HepG2 (cell line): ENCODE results near the gene PHKB. TPM values are rescaled to one million over a fixed set of nuclear protein-coding genes. Genes with fewer than 3 reads are reported as not detected.

Experiments used
- AKAP8 ChIP-seq: sonication (generic); formaldehyde crosslinking; IDR thresholded peaks from 2 replicates; pipeline ENCODE4 v1.5.1; 2020; ENCODE audit warnings: mild to moderate bottlenecking, missing genetic modification reagents
- BATF2 ChIP-seq: sonication (generic); formaldehyde crosslinking; IDR thresholded peaks from 2 replicates; pipeline ENCODE4 v1.8.0; 2022; ENCODE audit warnings: mild to moderate bottlenecking, missing genetic modification reagents, moderate library complexity
- BCL3 ChIP-seq: sonication (generic); formaldehyde crosslinking; IDR thresholded peaks from 2 replicates; pipeline ENCODE4 v1.5.1; 2020; ENCODE audit warnings: mild to moderate bottlenecking, missing genetic modification reagents, moderate library complexity
- CREB3 ChIP-seq: sonication (generic); formaldehyde crosslinking; IDR thresholded peaks from 2 replicates; pipeline ENCODE4 v1.5.0; 2020; ENCODE audit warnings: missing genetic modification reagents
- ESRRA ChIP-seq: sonication (generic); formaldehyde crosslinking; IDR thresholded peaks from 2 replicates; pipeline ENCODE4 v1.5.1; 2020; ENCODE audit warnings: mild to moderate bottlenecking, low read depth, missing genetic modification reagents
- HMGXB3 ChIP-seq: sonication (generic); formaldehyde crosslinking; IDR thresholded peaks from 2 replicates; pipeline ENCODE4 v1.4.0; 2020; ENCODE audit warnings: missing genetic modification reagents, borderline replicate concordance
- KDM6A ChIP-seq: IDR thresholded peaks from 2 replicates; pipeline ENCODE4 v1.6.1; 2016; ENCODE audit warnings: low read depth
- MED1 ChIP-seq: sonication (generic); formaldehyde crosslinking; IDR thresholded peaks from 2 replicates; pipeline ENCODE4 v1.4.0; 2020; ENCODE audit warnings: missing genetic modification reagents
- NFATC3 ChIP-seq: sonication (generic); formaldehyde crosslinking; IDR thresholded peaks from 2 replicates; pipeline ENCODE4 v1.5.1; 2020; ENCODE audit warnings: mild to moderate bottlenecking, missing genetic modification reagents
- POLR2G ChIP-seq: fragments of 200-400 bp; formaldehyde crosslinking; IDR thresholded peaks from 2 replicates; pipeline ENCODE4 v1.6.1; 2018; ENCODE audit warnings: mild to moderate bottlenecking, low read depth, low read length, moderate library complexity
- SKI ChIP-seq: fragments of 450-650 bp; IDR thresholded peaks from one replicate; pipeline ENCODE4 v1.6.1; 2018; ENCODE audit warnings: mild to moderate bottlenecking; ENCODE audit not compliant: partially characterized antibody
- TSC22D2 ChIP-seq: sonication (generic); formaldehyde crosslinking; IDR thresholded peaks from 2 replicates; pipeline ENCODE4 v1.5.1; 2020; ENCODE audit warnings: missing genetic modification reagents, mild to moderate bottlenecking, borderline replicate concordance
- ZKSCAN5 ChIP-seq: sonication (generic); formaldehyde crosslinking; IDR thresholded peaks from 2 replicates; pipeline ENCODE4 v1.5.1; 2020; ENCODE audit warnings: mild to moderate bottlenecking, missing genetic modification reagents
- ZNF180 ChIP-seq: sonication (generic); formaldehyde crosslinking; IDR thresholded peaks from 2 replicates; pipeline ENCODE4 v1.4.0; 2020; ENCODE audit warnings: low read depth, missing genetic modification reagents, borderline replicate concordance
- ZNF326 ChIP-seq: sonication (generic); formaldehyde crosslinking; IDR thresholded peaks from 2 replicates; pipeline ENCODE4 v1.4.0; 2020; ENCODE audit warnings: missing genetic modification reagents, borderline replicate concordance
- ZNF576 ChIP-seq: sonication (generic); formaldehyde crosslinking; IDR thresholded peaks from 2 replicates; pipeline ENCODE4 v1.4.0; 2020; ENCODE audit warnings: mild to moderate bottlenecking, missing genetic modification reagents
- ZNF607 ChIP-seq: sonication (generic); formaldehyde crosslinking; IDR thresholded peaks from 2 replicates; pipeline ENCODE4 v1.5.1; 2020; ENCODE audit warnings: missing genetic modification reagents, mild to moderate bottlenecking, borderline replicate concordance
- ZNF724P ChIP-seq: sonication (generic); formaldehyde crosslinking; IDR thresholded peaks from 2 replicates; pipeline ENCODE4 v1.8.0; 2022; ENCODE audit warnings: missing genetic modification reagents, borderline replicate concordance
- ZNF83 ChIP-seq: sonication (generic); formaldehyde crosslinking; IDR thresholded peaks from 2 replicates; pipeline ENCODE4 v1.4.0; 2020; ENCODE audit warnings: missing genetic modification reagents, mild to moderate bottlenecking, borderline replicate concordance
- ZXDC ChIP-seq: sonication (generic); formaldehyde crosslinking; IDR thresholded peaks from 2 replicates; pipeline ENCODE4 v1.5.0; 2020; ENCODE audit warnings: mild to moderate bottlenecking, missing genetic modification reagents
- polyA plus RNA-seq, 8 experiments: library from polyadenylated mRNA; depleted of rRNA in 3 of 8; stranded (reverse) in 7 of 8; unstranded in 1 of 8; fragments of >200 nt; fragmentation: Illumina TruSeq in 4 of 8; extraction: Trizol in 4 of 8; gene quantifications; 2 replicates each; pipeline versions ENCODE4 v1.2.1 to v1.2.3, GENCODE V29; 2011 to 2016; ENCODE audit warnings: low read depth in 4 of 8, missing spikeins in 1 of 8, mixed read lengths in 1 of 8; ENCODE audit not compliant: insufficient read depth in 1 of 8
- total RNA-seq, 5 experiments: library from RNA; depleted of rRNA; stranded (reverse); fragments of >200 nt; fragmentation: Illumina TruSeq; extraction: Trizol; gene quantifications; 2 replicates each; pipeline ENCODE4 v1.2.3, GENCODE V29; 2016; ENCODE audit warnings: low read depth in 1 of 5

The PHKB gene
- total and polyA plus RNA-seq, 2 of the 13 experiments (the other 11 are each of a cell fraction or from before 2014, with no cell fraction given): 66.0 to 80.8 TPM

- no peak; the same call in 1 of the 2 replicates for TF ChIP-seq BCL3 (CRISPR knock-in tag)
- TF ChIP-seq ZNF576: no peak
- peak; percentile 48; the same call in 1 of the 2 replicates for TF ChIP-seq ESRRA (CRISPR knock-in tag)
- no peak for TF ChIP-seq TSC22D2 (CRISPR knock-in tag)
- TF ChIP-seq ZKSCAN5 (CRISPR knock-in tag): peak; percentile 63; the same call in 1 of the 2 replicates
- TF ChIP-seq ZNF326 (CRISPR knock-in tag): no peak
- TF ChIP-seq HMGXB3 (CRISPR knock-in tag): peak; percentile 84
- peak; percentile 64; the same call in 1 of the 2 replicates for TF ChIP-seq KDM6A (CRISPR knock-in tag)
- no peak for TF ChIP-seq CREB3 (CRISPR knock-in tag)
- TF ChIP-seq ZNF180 (CRISPR knock-in tag): no peak
- no peak for TF ChIP-seq NFATC3
- no peak for TF ChIP-seq BATF2 (CRISPR knock-in tag)
- TF ChIP-seq ZNF724P: peak; percentile 58; the same call in 1 of the 2 replicates
- 0 out of 2 replicates have a peak, but pooled peaks have one; percentile 36 for TF ChIP-seq ZNF607 (CRISPR knock-in tag)
- TF ChIP-seq MED1 (CRISPR knock-in tag): peak; percentile 97
- no peak for TF ChIP-seq ZXDC (CRISPR knock-in tag)
- TF ChIP-seq ZNF83 (CRISPR knock-in tag): no peak
- TF ChIP-seq POLR2G: no peak
- TF ChIP-seq SKI: no peak
- TF ChIP-seq AKAP8: peak; percentile 74; the same call in 1 of the 2 replicates
Observed at GRCh38 chr16:47538472-47538871, 77.3 kb downstream of the PHKB start (continued).
